ENCODE data around the gene ADK. TPM values are rescaled to one million over a fixed set of nuclear protein-coding genes. Genes with fewer than 3 reads are reported as not detected.
"Not testable (repeated sequence)": the region's sequence is repeated elsewhere in the genome, so short reads cannot be mapped to it uniquely, and the experiment has no call there.

The ADK gene
- total RNA-seq, 1 donor from 2014 or later = 53.0 TPM

- no peaks in the 10 kb centered on the region for H3K9me3 ChIP-seq
- ATAC-seq (no peak), DNase-seq (no peak)
- no peak overlapping the region for H3K4me3 ChIP-seq
- intact Hi-C loops (cut with DNase I) = no loop called here
- no peaks in the 10 kb centered on the region for H3K36me3 ChIP-seq
- H3K27me3 ChIP-seq = no peaks in the 10 kb centered on the region
- no peak for TF ChIP-seq CTCF (IDR thresholded peaks at IDR 0.05)
- no peaks in the 10 kb centered on the region for H3K4me1 ChIP-seq
- H3K27ac ChIP-seq = no peak overlapping the region
Measured at GRCh38 chr10:74337330-74338016, 186.5 kb downstream of the ADK start.

DNA sequence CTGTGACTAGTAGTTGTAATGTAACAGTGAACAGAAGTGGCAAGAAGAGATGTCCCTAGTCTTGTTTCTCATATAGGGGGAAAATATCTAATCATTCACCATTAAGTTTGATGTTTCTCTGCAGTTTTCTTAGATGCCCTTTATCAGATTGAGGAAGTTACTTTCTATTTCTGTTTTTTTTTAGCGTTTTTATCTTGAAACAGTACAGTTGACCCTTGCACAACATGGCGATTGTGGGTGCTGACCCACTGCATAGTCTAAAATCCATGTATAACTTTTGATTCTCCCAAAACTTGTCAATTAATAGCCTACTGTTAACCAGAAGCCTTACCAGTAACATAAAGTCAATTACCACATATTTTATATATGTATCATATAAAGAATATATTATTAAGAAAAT is 192.0 kb downstream of the ADK start:
- Histone ChIP-seq H3K4me1 (no peaks in the 10 kb centered on the region), H3K9me3 (peaks cover 20% of the 10 kb centered on the region), H3K4me3 (no peak overlapping the region), H3K27me3 (no peaks in the 10 kb centered on the region), H3K27ac (no peak overlapping the region), H3K36me3 (no peaks in the 10 kb centered on the region)
- DNase-seq = no peak
- no peak for ATAC-seq
- TF ChIP-seq CTCF (IDR thresholded peaks at IDR 0.05) = no peak
- intact Hi-C loops (cut with DNase I) = no loop called here

- ATAC-seq (no peak), DNase-seq (no peak)
- TF ChIP-seq CTCF (IDR thresholded peaks at IDR 0.05) = no peak
- Histone ChIP-seq H3K36me3 (no peaks in the 10 kb centered on the region), H3K4me3 (no peak overlapping the region), H3K4me1 (no peaks in the 10 kb centered on the region), H3K27ac (no peak overlapping the region), H3K9me3 (peaks cover 20% of the 10 kb centered on the region), H3K27me3 (no peaks in the 10 kb centered on the region)
- intact Hi-C loops (cut with DNase I) = no loop called here
Measured at GRCh38 chr10:74343804-74344203, 192.8 kb downstream of the ADK start.

DNA sequence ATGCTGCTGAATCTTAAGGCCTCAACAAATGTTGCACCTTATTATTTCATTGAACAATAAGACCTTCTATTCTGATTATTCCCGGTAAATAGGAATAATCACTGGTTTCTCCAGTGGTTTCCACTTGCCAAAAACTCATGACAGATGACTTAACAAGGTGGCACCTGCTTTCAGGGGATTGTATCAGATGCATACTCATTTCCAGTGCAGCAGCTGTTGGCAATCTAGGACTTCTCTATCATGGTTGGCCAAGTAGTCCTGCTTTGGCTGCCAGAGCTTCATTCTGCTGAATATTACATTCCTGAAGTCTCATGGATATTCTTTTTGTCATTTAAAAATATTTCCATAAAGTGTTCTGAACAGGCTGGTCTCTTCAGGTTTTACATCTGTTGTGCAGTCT is 193.3 kb downstream of the ADK start:
- Histone ChIP-seq H3K9me3 (peaks cover 20% of the 10 kb centered on the region), H3K27me3 (no peaks in the 10 kb centered on the region), H3K4me1 (no peaks in the 10 kb centered on the region), H3K36me3 (no peaks in the 10 kb centered on the region), H3K27ac (no peak overlapping the region), H3K4me3 (no peak overlapping the region)
- no peak for TF ChIP-seq CTCF (IDR thresholded peaks at IDR 0.05)
- ATAC-seq (no peak), DNase-seq (no peak)
- intact Hi-C loops (cut with DNase I) = no loop called here

DNA sequence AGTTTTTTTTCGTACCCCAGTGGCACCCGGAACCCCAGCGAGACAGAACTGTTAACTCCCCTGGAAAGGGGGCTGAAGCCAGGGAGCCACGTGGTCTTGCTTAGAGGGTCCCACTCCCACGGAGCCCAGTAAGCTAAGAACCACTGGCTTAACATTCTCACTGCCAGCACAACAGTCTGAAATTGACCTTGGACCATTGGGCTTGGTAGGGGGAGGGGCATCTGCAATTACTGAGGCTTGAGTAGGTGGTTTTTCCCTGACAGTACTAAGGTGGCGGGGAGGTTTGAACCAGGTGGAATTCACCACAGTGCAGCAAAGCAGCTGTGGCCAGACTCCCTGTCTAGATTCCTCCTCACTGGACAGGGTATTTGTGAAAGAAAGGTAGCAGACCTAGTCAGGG is 196.5 kb downstream of the ADK start:
- intact Hi-C loops (cut with DNase I) = no loop called here
- H3K4me3 ChIP-seq = no peak overlapping the region

DNA sequence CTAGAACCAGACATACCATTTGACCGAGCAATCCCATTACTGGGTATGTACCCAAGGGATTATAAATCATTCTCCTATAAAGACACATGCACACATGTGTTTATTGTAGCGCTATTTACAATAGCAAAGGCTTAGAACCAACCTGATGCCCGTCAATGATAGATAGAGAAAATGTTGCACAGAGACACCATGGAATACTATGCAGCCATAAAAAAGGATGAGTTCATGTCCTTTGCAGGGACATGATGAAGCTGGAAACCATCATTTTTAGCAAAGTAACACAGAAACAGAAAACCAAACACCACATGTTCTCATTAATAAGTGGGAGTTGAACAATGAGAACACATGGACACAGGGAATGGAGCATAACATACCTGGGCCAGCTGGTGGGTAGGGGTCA is 202.0 kb downstream of the ADK start:
- DNase-seq; H3K9me3 ChIP-seq; H3K27ac ChIP-seq; ATAC-seq; H3K4me3 ChIP-seq; intact Hi-C loops (cut with DNase I); H3K4me1 ChIP-seq; H3K27me3 ChIP-seq; H3K36me3 ChIP-seq: not testable (repeated sequence)

More for the DNA sequence above, 196.5 kb downstream of the ADK start:
- no peaks in the 10 kb centered on the region for H3K36me3 ChIP-seq
- no peaks in the 10 kb centered on the region for H3K27me3 ChIP-seq
- ATAC-seq = no peak
- no peak for DNase-seq
- peaks cover 20% of the 10 kb centered on the region for H3K9me3 ChIP-seq
- no peak overlapping the region for H3K27ac ChIP-seq
- no peaks in the 10 kb centered on the region for H3K4me1 ChIP-seq
- no peak for TF ChIP-seq CTCF (IDR thresholded peaks at IDR 0.05)

All from upper lobe of right lung (tissue), 1 donor.